ENCODE results near the gene DOCK1.

- TF ChIP-seq CTCF (IDR thresholded peaks at IDR 0.05): no peak
- no peak for TF ChIP-seq ZFX (IDR thresholded peaks at IDR 0.05; ENCODE audit: borderline replicate concordance)
Observed at GRCh38 chr10:127091354-127091753, 186.1 kb downstream of the DOCK1 start.

Data from 22Rv1 (cell line).